ENCODE data around the gene MTMR3. TPM values are rescaled to one million over a fixed set of nuclear protein-coding genes. Genes with fewer than 3 reads are reported as not detected.

The MTMR3 gene
- total RNA-seq, 1 donor from 2014 or later: 81.3 TPM

DNA sequence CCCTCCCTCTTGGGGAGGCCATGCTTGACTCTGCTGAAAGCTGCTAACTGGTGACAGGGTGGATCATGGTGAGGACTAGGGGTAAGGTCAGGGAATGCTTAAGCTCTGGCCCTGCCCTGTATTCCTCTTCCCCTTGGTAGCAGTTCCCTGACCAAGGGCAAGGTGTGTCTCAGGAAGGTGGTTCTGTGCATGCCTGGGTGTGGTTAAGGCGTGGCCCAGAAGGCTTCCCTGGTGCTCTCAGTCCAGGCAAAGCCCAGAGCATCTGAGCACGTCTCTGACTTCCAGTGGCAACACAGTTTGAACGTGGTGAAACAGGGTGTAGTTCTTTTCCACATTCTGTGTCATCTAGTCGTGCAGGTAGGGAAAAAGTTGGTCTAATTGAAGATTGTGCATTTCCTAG, 144.2 kb downstream of the MTMR3 start:
- peak; percentile 58 for DNase-seq (ENCODE audit: low spot score)

DNA sequence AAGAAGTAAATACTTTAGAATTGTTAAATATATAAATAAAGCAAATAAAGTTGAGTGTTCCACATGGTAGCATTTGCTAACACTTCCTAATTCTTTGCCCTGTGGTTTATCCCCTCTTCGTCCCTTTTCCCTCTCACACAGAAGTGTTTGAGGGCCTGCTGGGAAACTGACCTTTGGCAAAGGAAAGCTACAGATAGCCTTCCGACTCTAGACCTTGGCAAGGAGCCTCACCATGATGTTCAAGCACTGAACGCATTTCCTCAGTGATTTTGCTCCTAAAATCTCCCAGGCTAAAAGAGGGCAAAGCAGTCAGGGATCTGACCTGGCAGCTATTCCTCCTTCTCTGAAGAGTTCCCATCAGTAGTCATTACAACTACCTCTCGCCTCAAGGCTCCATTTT, 144.8 kb downstream of the MTMR3 start:
- no peak for DNase-seq (ENCODE audit: low spot score)

DNA sequence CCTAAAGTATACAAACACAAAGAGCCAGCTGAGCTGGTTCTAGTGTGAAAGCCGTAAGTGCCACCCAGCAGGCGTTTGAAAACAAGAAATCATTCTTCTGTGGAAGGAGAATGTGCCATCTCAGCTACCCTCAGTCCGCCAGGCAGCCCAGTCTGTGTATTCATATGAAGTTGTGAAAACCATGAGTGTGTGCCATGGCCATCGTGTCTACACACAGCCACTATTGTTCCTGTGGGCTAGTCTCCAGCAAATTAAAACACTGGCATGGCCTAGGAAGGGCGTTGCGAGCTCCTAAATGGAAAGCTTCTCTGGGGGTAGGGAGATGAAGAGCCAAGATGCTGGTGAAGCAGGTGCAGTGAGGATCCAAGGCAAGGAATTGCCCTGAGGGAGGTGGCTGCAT, 145.8 kb downstream of the MTMR3 start:
- no peak for DNase-seq (ENCODE audit: low spot score)

DNA sequence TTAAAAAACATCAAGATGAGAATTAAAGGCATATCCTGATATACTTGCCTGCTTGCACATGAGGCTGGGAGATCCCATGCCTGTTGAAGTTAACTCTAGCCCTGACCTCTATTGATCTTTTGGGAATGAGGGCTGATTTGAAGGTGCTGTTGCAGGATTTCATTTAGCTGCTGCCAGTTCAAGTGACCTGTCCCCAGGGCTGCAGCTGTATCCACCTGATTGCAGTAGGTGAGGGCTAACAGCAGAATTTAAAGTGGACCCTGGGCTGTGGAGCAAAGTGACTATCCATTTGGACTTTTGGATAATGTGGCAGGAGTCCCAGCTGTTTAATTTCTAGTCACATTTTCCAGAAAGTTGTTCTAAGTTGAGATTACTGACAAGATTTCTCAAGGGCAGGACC, 146.5 kb downstream of the MTMR3 start:
- no peak for DNase-seq (ENCODE audit: low spot score)

DNA sequence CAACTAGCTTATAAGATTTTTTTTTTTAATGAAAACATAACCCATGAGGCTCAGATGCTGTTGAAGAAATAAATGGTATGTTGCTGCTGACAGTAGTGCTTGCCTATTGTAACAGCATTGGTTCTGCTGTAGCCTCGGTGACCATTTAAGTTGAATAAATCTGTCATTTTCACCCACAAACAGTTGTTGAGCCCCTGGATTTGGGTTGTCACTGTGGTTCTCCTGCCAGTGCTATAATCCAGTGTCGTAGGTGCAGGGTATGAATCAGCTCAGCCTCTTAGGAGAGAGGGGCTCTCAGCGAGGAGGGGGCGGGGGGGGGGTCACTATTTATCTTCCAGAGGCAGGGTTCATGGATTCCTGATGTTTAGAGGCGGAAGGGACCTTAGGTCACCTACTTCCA, 147.4 kb downstream of the MTMR3 start:
- DNase-seq (ENCODE audit: low spot score): no peak

DNA sequence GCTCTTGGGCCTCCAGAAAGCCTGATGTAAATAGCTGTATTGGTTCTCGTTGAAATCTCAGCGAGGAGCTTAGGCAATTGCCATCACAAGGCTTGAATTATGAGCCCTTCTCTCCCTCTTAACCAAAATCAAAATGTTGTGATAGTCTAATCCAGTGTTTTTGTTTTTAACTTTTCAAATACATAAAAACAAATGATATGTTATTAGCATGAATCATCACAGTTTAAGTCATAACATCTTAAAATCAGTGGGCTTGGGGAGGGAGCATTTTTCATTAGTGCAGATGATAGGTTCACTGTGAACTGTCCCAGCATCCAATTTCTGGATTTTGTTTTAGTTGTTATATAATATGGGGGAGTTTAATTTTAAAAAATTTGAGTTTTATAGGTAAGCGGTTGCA, 148.4 kb downstream of the MTMR3 start:
- no peak for DNase-seq (ENCODE audit: low spot score)

DNA sequence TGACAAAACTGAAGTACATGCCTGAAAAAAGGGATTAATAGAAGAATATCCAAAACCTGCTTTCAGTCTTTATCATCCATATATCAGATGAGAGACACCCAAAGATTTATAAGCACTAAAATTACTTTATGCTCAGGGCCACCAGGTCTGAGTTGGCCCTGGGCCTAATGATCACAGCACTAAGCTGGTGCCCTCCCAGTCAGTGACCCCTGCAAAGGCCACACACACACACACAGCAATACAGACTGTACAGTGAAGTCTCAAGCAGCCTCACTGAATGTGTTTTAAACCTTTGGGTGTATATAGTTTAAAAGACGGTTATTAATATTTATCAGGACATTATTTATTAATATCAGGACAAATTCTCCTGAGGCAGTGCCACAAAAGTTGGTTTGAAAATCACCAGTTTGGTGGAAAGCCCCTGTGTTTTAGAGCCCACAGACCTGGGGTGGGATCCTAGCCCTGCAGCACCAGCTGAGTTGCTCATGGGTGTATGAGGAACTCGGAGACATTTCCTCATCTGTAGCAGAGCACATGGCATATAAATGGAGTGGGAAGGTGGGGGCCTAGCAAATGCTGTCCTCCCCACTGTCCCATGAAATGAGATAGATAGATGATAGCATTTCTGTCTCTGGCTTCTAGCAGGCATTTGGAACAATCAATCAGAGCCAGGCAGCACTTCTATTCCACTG, 148.9 kb downstream of the MTMR3 start:
- DNase-seq (ENCODE audit: low spot score): no peak

DNA sequence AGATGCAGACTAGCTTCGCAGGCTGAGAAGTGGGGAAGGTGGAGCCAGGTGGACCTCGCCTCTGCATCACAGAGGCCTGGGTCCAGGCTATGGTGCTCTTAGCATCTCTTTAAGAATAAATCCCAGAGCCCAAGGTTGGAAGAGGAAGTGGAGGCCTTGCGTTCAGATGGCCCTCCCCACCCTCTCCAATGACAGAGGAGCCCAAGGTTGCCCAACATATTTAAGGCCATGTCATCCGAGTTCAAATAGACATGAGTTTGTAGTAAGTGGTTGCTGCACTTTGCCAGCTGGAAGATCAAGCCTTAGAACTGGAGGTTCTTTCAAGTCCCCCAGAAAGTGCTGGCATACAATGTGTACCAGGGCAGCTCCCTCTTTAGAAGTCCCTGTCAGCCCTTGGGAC, 150.2 kb downstream of the MTMR3 start:
- no peak for DNase-seq (ENCODE audit: low spot score)

DNA sequence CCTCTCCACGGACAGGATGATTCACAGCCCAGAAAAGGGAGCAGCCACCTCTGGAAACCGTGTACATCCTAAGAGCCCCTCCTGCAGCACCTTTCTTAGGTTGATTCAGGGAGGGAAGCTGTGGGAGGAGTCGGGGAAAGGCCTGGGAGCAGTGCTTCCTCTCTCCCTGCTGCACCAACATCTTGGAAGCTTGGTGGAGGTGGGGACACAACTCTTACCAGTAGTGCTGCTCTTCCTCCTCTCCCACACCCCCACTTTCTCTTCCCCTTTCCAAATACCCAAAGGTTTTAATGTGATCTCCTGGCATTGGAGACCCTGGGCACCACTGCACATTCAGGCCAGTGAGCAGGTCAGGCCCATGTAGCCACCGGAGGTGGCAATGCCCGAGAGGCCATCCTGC, 150.9 kb downstream of the MTMR3 start:
- no peak for DNase-seq (ENCODE audit: low spot score)

DNA sequence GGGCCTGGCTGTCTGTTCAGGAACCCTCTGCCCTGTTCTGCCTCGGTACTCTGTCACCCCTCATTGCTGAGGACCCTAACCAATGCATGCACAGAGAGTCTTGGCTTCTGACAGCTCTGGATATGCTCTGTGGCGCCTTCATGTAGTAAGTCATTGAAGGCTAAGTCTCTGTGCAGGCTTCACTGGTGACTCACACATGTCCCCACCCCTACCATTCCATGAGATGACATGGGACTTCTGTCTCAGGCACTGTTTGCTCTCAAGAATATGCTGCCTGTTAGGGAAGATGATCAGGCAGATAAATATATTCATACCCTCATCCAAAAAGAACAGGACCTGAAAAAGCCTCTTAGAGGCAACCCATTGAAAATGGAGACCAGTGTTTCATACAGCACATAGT, 153.7 kb downstream of the MTMR3 start:
- DNase-seq (ENCODE audit: low spot score): no peak

DNA sequence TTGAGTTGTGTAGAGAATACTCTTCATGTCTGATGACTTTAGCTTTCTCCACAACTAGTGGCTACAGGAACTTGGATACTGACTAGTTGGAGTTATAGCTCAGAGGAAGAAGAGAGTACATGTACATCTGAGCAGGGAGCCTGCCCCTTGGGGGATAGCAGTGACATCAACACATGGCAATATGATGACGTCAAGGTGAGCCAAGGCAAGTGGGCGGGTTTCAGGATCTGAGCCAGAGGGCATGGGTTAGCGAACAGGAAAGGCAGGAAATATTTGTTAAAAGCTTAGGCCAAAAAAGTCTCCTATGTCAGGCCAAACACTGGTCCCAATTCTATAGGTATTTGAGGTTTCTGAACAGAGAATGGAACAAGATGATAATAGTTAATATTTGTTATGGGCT, 155.2 kb downstream of the MTMR3 start:
- DNase-seq (ENCODE audit: low spot score): no peak

DNA sequence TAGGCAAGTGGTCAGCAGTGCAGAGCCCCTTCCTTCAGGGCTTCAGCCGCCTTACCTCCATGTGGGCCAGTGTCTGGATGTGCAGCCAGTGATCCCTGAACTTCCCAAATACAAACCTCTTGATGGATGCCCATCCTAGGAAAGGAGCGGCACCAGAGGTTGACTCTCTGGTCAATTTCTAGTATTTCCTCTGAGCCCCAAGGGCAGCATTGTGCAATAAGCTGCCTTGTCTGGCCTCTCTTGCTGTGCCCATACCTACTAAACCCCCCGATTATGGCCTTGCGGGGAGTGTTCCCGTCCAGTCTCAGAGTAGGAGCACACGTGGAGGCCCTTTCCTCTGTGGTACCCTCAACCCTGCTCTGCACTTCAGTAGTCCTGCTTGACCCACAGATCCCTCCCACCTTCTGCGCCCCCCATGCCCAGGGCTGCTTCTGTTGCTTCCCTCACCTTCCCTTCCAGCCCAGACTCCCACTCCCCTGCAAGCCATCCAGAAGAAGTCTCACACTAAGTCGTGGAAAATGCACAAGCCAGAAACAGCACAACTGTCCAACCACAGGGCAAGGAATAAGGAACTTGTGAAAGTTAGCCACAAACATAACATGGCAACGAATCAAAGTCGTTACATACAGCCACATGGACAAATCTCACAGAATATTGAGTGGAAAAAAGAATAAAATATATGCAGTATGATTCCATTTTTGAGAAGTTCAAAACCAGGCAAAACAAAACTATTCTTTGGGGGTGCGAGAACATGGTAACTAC, 157.7 kb downstream of the MTMR3 start:
- DNase-seq (ENCODE audit: low spot score): no peak

DNA sequence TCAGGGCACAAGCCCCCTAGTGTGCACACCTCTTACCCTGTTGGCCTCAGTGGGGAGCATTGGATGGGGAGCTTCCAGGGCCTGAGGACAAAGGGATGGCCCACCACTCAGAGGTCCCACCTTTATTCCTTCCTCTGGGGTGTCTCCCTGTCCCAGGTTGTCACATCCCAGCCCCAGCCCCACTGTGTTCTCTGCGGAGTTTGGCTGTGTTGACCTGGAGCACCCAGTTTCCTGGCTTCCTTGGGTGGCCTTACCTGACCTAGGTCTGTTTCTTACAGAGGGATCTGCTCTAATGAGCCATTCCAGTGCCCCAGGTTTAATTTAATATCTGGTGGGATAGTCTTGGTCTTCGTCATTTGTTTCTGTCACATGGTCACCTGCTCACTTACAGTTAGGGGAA, 158.5 kb downstream of the MTMR3 start:
- no peak for DNase-seq (ENCODE audit: low spot score)

DNA sequence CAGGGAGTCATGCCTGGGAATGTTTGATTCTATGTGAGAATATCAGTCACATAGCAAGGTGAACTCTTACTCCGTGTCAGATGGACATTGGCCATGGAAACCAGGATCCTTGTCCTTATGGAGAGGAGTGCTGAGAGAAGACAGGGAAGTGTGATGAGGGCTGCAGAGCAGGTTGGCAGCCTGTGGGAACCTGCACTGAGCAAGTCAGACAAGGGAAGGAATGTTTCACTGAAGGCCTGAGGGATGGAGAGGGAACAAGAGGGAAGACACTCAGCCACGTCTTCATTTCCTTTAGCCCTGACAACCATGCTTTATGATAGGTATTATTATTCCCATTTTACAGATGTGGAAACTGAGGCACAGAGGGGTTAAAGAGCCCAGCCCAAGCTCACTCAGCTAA, 158.9 kb downstream of the MTMR3 start:
- DNase-seq (ENCODE audit: low spot score): no peak

DNA sequence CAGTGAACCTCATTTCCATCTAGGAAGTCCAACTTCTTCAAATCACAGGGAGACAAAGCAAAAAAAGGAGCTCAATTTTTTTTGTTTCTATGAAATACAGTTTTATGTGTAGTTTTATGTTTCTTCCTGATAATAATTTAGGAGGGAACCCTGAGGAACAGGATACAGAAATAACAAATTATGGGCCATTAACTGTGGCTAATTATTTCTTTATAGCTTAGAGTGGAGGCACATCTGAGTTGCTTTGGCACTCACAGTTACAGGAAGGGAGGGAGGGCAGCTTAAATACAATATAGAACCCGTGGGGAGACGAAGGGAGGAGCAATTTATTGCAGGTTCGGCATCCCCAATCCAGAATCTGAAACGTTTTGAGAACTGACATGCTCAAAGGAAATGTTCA, 160.2 kb downstream of the MTMR3 start:
- DNase-seq (ENCODE audit: low spot score): no peak

DNA sequence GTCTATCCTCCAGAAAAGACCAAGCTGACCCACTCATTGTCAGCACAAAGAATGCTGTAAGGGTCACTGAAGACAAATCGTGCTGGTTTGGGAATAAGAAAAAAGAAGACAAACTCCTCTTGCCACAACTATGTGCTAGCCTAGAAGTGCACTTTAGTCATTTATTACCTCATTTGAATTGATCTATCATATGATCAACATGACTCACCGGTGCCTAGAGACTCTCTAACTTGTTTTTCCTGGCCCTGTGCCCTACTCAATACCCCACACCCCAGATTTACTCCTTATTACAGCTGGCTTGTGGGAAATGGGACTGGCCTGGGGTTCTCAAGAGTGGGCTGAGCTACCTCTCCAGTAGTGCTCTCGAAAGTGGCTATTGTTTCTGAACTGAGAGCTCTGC, 161.4 kb downstream of the MTMR3 start:
- DNase-seq (ENCODE audit: low spot score): peak; percentile 57

DNA sequence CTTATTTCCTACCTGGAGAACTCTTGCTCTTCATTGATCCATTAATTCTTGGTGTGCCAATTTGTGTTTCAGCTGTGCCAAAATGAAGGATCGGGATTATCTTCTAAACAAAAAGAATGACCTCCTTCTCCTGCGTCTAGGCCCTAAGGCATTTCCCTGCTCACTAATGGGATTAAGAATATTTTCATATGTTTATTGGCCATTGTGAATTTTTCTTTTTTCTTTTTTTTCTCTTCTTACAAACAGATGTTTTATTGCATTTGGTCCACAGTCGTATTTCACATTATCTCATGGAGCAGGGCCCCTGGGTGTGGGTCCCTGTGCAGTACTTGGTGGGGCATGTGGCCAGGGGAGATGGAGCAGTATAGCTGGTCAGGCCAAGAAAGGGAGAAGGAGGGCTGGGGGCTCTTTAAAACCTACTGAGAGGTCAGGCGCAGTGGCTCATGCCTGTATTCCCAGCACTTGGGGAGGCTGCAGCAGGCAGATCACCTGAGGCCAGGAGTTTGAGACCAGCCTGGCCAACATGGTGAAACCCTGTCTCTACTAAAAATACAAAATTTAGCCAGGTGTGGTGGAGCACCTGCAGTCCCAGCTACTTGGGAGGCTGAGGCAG, 162.0 kb downstream of the MTMR3 start:
- peak; percentile 27 for DNase-seq (ENCODE audit: low spot score)

DNA sequence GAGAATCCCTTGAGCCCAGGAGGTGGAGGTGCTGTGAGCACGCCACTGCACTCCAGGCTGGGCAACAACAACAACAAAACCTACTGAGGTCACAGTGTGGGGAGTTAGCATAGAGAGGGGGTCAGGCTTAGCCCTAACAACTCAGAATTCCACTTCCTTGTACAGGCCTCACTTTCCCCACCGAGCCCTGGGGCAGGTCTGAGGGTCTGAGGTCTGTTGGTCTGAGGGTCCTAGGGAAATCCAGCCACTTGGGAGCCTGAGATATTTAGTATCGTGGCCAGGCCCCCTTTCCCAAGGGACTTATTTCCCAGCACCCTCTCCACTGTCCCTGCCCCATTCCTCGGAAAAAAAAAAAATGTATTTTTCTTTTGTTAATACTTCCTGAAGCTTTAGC, 162.5 kb downstream of the MTMR3 start:
- peak; percentile 40 for DNase-seq (ENCODE audit: low spot score)

DNA sequence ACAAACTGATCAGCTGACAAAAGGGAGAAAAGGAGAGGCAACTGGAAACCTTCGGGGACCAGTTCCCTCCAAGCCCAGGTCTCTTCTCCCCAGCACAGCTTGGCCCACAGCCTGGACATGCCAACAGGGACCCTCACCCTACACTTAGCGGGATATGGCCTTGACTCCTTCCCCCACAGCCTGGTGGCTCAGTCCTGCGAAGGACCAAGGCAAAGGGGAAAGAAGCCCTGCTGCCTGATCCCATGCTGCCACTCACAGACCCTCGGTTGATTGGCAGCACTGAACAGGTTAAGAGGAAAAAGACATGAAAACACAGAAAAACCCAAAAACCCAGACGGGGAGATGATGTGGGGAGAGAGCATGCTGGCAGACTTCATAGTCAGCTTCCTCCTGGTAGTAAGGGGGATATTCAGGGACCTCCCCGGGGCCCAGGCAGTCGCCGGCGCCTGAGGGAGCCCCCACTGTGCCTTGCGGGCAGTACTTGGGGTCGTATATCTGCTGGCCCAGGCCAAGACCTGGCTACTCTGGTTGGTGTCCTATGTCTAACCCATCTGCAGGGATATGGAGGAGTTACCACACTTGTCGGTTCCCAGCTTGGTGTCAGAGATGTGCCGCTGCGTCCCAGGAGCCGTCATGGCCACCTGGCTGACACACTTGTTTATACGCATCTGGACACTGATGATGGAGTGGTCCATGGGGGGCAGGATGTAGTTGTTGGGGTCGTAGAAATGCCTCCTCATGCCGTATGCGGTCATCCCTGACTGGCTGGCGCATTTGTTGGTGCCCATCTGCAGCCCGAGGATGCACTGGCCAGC, 163.1 kb downstream of the MTMR3 start:
- peak; percentile 37 for DNase-seq (ENCODE audit: low spot score)

DNA sequence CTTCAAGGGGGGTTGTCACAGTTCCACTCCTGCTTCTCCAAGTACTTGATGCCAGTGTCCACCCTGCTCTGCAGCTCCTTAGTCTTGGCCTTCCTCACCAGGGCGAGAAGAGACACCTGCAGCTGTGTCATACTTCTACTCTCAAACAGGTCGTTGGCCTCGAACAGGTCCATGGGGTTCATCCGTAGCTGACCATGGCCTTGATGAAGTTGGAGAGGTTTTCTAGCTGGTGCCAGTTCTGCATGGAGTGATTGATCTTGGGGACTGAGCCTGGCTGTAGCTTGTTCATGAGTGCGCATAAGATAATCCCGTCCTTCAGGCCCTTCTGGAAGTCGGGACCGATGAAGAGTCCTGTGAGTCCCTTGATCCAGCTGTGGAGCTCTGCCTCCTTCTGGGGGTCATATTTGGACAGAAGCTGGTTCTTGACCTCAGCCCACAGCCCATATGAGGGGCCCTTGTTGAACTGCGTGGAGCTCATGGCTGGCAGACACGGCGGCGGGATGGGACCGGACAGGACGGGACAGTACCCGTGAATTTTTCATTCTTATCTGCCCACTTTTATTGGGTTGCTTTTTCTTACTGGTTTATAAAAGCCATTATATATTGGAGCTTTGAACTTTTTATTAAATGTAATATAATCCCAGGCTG, 163.9 kb downstream of the MTMR3 start:
- DNase-seq (ENCODE audit: low spot score): peak; percentile 26

DNA sequence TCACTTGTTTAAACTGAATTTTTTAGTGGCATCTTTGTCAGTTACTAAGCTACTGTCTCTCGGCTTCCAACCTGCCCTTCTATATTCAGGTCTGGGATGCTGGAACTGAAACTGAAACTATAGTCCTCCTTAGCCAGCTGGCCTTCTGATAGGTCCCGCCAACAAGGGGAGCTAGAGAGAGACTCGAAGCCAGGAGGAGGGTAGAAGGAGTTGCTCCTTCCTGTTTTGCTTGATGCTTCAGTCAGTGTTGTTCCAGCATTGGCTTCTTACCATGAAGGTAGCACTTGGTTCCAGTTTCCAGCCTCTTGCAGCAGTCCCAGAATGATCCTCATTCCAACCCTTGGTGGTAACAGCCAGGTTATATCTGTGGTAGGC, 164.4 kb downstream of the MTMR3 start:
- DNase-seq (ENCODE audit: low spot score): no peak

DNA sequence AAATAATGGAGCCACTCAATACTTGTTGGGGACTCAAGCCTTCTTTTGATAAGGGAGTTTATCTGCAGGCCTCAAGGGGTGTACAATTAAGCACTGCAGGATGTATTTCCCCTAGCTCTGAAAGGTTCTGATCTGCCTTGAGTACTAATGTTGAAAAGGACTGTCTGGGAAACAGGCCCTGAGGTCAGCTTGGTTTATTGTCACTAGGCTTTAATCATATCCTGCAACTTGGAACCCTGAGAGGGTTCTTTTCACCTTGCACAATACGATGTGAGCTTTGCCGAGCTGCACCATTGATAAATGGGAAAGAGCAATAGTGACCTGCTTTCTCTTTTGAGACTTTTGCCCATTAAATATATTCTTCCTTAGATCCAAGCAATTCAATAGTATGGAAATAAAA, 165.7 kb downstream of the MTMR3 start:
- no peak for DNase-seq (ENCODE audit: low spot score)
